Naive thymus-derived CD8-positive, alpha-beta T cell (primary cell): ENCODE data around the gene PTPN14. TPM values are rescaled to one million over a fixed set of nuclear protein-coding genes. Genes with fewer than 3 reads are reported as not detected.

Experiments
- ATAC-seq, 2 donors: fragments of 150-1000 bp; cut with Tn5 transposase in 1 of 2; sonication (Bioruptor Pico), chemical (Tn5 transposase) in 1 of 2; 1 replicate in 1 of 2; 2 replicates in 1 of 2; pipeline ENCODE4 v1.10.0; 2021; ENCODE audit warnings: mild to moderate bottlenecking in 2 of 2, moderate library complexity in 2 of 2
- POLR2A ChIA-PET: fragments of 350-600 bp; sonication (Branson Sonifier 250); formaldehyde crosslinking; loops from one replicate; lab custom pipeline; 2021; ENCODE audit warnings: antibody characterized with exemption; lab: Charles Lee
- DNase-seq, 10 donors: peaks; one replicate each; pipeline versions ENCODE4 v3.0.0 to v3.0.0-alpha.2; 2020 to 2022
- H3K27ac Mint-ChIP-seq, 10 donors: one replicate each; pipeline ENCODE4 v1.8.0; 2020 to 2022; ENCODE audit warnings: mild to moderate bottlenecking in 10 of 10, mixed read lengths in 10 of 10, moderate library complexity in 4 of 10, inconsistent platforms in 1 of 10
- H3K27me3 Mint-ChIP-seq, 5 donors: one replicate each; pipeline ENCODE4 v1.8.0; 2021 to 2022; ENCODE audit warnings: mixed read lengths in 5 of 5
- H3K36me3 Mint-ChIP-seq, 3 donors: one replicate each; pipeline ENCODE4 v1.8.0; 2020 to 2022; ENCODE audit warnings: mixed read lengths in 3 of 3, mild to moderate bottlenecking in 2 of 3, inconsistent platforms in 1 of 3
- H3K4me1 Mint-ChIP-seq, 4 donors: one replicate each; pipeline ENCODE4 v1.8.0; 2021 to 2022; ENCODE audit warnings: mixed read lengths in 4 of 4
- H3K4me3 Mint-ChIP-seq, 10 donors: one replicate each; pipeline ENCODE4 v1.8.0; 2020 to 2022; ENCODE audit warnings: mild to moderate bottlenecking in 10 of 10, mixed read lengths in 10 of 10, moderate library complexity in 6 of 10, inconsistent platforms in 1 of 10
- H3K9me3 Mint-ChIP-seq, 9 donors: one replicate each; pipeline ENCODE4 v1.8.0; 2020 to 2022; ENCODE audit warnings: mixed read lengths in 9 of 9, mild to moderate bottlenecking in 3 of 9, inconsistent platforms in 1 of 9, moderate library complexity in 1 of 9
- polyA plus RNA-seq, 3 donors: library from polyadenylated mRNA; unstranded; fragments of 300-500 nt; fragmentation: Illumina TruSeq; gene quantifications; one replicate each; pipeline ENCODE4 v1.2.3, GENCODE V29; 2021
- total RNA-seq, 8 experiments: library from RNA in 2 of 8; stranded (reverse) in 2 of 8; gene quantifications; one replicate each; pipeline ENCODE4 v1.2.3 and lab custom pipeline; 2021 to 2026

The PTPN14 gene
- total and polyA plus RNA-seq, 5 experiments from 2014 or later: 0.01 to 0.05 (median 0.03) TPM; not detected in 1

DNA sequence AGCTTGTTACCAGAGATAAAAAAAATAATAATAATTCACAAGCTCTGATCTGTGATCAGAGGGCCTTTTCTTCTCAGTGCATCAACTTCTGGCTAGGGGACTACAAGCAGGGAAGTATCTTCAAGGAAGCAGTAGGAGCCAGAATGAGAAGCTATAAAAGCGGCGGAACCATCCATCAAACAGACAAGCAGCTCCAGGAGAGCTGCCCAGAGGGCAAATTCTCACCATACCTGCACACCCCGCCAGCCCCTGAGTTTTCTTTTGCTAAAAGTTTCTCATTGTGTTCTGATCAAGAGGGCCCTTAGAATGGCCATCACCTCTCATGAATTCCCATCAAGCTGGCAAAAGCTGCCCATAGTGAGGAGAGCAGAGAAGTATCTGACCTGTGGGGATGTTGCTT, 171.0 kb downstream of the PTPN14 start:
- POLR2A ChIA-PET: no interaction called here
- Mint-ChIP-seq H3K9me3 (no peaks in the 10 kb centered on the region), H3K4me3 (no peak overlapping the region), H3K27me3 (peaks cover 0 to 3% (median 0%) of the 10 kb centered on the region in 5 donors), H3K4me1 (no peaks in the 10 kb centered on the region), H3K36me3 (no peaks in the 10 kb centered on the region), H3K27ac (peak overlapping the region in 1 of 10 donors; percentile 10)
- ATAC-seq: no peak
- no peak for DNase-seq

- ATAC-seq: no peak
- Mint-ChIP-seq H3K4me1 (no peaks in the 10 kb centered on the region), H3K4me3 (no peak overlapping the region), H3K9me3 (no peaks in the 10 kb centered on the region), H3K27ac (peak overlapping the region in 1 of 10 donors; percentile 24), H3K27me3 (peaks cover 0 to 3% (median 0%) of the 10 kb centered on the region in 5 donors), H3K36me3 (no peaks in the 10 kb centered on the region)
- POLR2A ChIA-PET: no interaction called here
- no peak for DNase-seq
Measured at GRCh38 chr1:214379236-214379970, 172.0 kb downstream of the PTPN14 start.

GRCh38 chr1:214378492-214378891, 172.9 kb downstream of the PTPN14 start:
- H3K4me3 Mint-ChIP-seq: no peak overlapping the region
- POLR2A ChIA-PET: no interaction called here
- ATAC-seq: no peak
- H3K27me3 Mint-ChIP-seq: peaks cover 0 to 3% (median 0%) of the 10 kb centered on the region in 5 donors
- no peak for DNase-seq
- H3K27ac Mint-ChIP-seq: no peak overlapping the region
- H3K4me1 Mint-ChIP-seq: no peaks in the 10 kb centered on the region
- H3K36me3 Mint-ChIP-seq: no peaks in the 10 kb centered on the region
- H3K9me3 Mint-ChIP-seq: no peaks in the 10 kb centered on the region

- POLR2A ChIA-PET: no interaction called here
- Mint-ChIP-seq H3K9me3 (no peaks in the 10 kb centered on the region), H3K27me3 (peaks cover 0 to 3% (median 0%) of the 10 kb centered on the region in 5 donors), H3K4me3 (no peak overlapping the region), H3K27ac (no peak overlapping the region), H3K4me1 (no peaks in the 10 kb centered on the region), H3K36me3 (no peaks in the 10 kb centered on the region)
- DNase-seq (no peak), ATAC-seq (no peak)
Measured at GRCh38 chr1:214377886-214378285, 173.5 kb downstream of the PTPN14 start.

DNA sequence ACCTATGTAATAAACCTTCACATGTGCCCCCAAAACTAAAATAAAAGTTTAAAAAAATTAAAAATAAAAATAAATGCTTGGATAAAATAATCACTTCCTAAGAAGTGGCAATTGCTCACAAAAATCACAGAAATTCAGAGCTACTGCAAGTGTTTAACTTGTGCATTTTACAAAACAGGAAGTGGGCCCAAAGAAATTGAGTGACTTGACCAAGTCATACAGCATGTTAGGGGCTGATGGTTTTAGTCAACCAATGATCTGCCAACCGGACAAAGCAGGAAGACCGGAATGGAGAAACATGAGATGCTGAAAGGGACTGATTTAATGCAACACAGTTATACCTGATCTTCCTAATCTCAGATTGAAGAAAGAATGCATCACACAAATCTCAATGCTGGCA, 173.9 kb downstream of the PTPN14 start:
- no peaks in the 10 kb centered on the region for H3K9me3 Mint-ChIP-seq
- POLR2A ChIA-PET: no interaction called here
- H3K36me3 Mint-ChIP-seq: no peaks in the 10 kb centered on the region
- no peaks in the 10 kb centered on the region for H3K4me1 Mint-ChIP-seq
- H3K27ac Mint-ChIP-seq: no peak overlapping the region
- no peak overlapping the region for H3K4me3 Mint-ChIP-seq
- ATAC-seq (no peak), DNase-seq (no peak)
- peaks cover 0 to 3% (median 0%) of the 10 kb centered on the region in 5 donors for H3K27me3 Mint-ChIP-seq

GRCh38 chr1:214372092-214372491, 179.3 kb downstream of the PTPN14 start:
- H3K27me3 Mint-ChIP-seq: peaks cover 4 to 22% (median 8%) of the 10 kb centered on the region in 5 donors
- H3K4me3 Mint-ChIP-seq: no peak overlapping the region
- H3K9me3 Mint-ChIP-seq: peaks cover 0 to 2% (median 0%) of the 10 kb centered on the region in 9 donors
- H3K36me3 Mint-ChIP-seq: no peaks in the 10 kb centered on the region
- H3K4me1 Mint-ChIP-seq: no peaks in the 10 kb centered on the region
- DNase-seq (no peak), ATAC-seq (no peak)
- POLR2A ChIA-PET: no interaction called here
- no peak overlapping the region for H3K27ac Mint-ChIP-seq

DNA sequence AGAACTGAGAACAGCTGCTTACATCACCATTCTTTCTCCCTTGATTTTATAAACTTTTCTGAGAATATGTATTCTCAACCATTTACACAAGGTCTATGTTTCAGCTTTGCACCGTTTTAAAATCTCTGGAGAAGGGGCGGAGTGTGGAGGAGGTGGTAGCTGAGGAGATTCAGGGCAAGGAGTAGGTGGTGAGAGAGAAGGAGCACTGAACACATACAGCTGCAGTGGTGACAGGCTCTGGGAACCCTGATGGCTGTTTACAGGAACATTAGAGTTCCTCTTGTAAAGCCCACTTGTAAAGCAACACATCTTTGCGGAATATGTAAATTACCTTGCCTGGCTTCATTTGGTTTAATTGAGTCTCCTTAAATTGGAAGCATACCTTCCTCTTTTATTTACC, 180.8 kb downstream of the PTPN14 start:
- POLR2A ChIA-PET: no interaction called here
- H3K27me3 Mint-ChIP-seq: peaks cover 9 to 33% (median 13%) of the 10 kb centered on the region in 5 donors
- H3K4me1 Mint-ChIP-seq: no peaks in the 10 kb centered on the region
- H3K9me3 Mint-ChIP-seq: peaks cover 0 to 2% (median 0%) of the 10 kb centered on the region in 9 donors
- H3K4me3 Mint-ChIP-seq: no peak overlapping the region
- ATAC-seq: no peak
- no peak for DNase-seq
- H3K27ac Mint-ChIP-seq: no peak overlapping the region
- H3K36me3 Mint-ChIP-seq: no peaks in the 10 kb centered on the region

GRCh38 chr1:214369364-214369763, 182.0 kb downstream of the PTPN14 start:
- Mint-ChIP-seq H3K36me3 (no peaks in the 10 kb centered on the region), H3K27ac (no peak overlapping the region), H3K27me3 (peaks cover 11 to 39% (median 20%) of the 10 kb centered on the region in 5 donors), H3K4me1 (no peaks in the 10 kb centered on the region), H3K9me3 (peaks cover 0 to 2% (median 0%) of the 10 kb centered on the region in 9 donors), H3K4me3 (no peak overlapping the region)
- POLR2A ChIA-PET: no interaction called here
- DNase-seq: no peak
- ATAC-seq: no peak

DNA sequence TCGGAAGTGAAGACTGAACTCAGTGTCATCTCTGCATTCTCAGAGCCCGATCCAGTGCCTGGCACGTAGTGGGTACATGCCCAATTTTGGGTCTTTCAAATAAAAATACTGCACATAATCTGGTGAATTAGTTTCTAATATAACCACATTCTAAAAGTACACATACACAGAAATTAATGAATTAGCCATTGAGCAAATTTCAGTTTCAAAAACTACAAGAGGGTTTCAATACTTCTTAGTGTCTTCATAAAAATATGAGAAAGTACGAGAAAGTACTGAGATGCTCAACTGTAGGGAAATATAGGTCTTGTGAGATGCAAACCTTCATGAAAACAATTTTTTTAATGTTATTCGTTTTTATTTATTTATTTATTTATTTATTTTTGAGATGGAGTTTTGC, 183.6 kb downstream of the PTPN14 start:
- POLR2A ChIA-PET: no interaction called here
- ATAC-seq (no peak), DNase-seq (no peak)
- H3K4me3 Mint-ChIP-seq: no peak overlapping the region
- H3K4me1 Mint-ChIP-seq: no peaks in the 10 kb centered on the region
- no peak overlapping the region for H3K27ac Mint-ChIP-seq
- no peaks in the 10 kb centered on the region for H3K36me3 Mint-ChIP-seq
- H3K9me3 Mint-ChIP-seq: peaks cover 0 to 2% (median 0%) of the 10 kb centered on the region in 9 donors
- peaks cover 20 to 52% (median 35%) of the 10 kb centered on the region in 5 donors for H3K27me3 Mint-ChIP-seq

DNA sequence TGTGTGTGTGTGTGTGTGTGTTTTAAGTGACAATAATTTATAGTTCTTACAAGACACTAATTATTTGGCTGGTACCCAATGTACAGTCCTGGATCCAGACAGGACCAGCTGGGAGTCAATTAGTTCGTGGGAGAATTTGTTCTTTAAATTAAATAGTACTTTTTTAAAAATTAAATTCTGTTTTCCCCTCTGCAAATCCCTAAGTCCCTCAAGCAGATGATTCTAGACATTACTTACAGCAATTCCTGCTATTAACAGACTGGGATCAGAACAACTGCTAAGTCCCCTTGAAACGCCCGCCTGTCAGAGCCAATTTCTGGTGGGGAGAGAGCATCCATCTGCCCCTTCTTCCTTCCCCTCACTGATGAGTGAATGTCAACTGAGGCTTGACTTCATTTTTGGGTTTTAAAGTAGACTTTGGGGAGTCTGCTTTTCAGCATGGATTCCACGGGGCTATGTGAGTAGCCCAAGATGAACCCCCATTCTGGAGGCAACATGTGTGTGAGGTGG, 186.6 kb downstream of the PTPN14 start:
- H3K36me3 Mint-ChIP-seq: no peaks in the 10 kb centered on the region
- no peak for ATAC-seq
- no peak for DNase-seq
- H3K9me3 Mint-ChIP-seq: peaks cover 0 to 2% (median 0%) of the 10 kb centered on the region in 9 donors
- H3K27ac Mint-ChIP-seq: no peak overlapping the region
- H3K27me3 Mint-ChIP-seq: peaks cover 37 to 61% (median 54%) of the 10 kb centered on the region in 5 donors
- no peak overlapping the region for H3K4me3 Mint-ChIP-seq
- H3K4me1 Mint-ChIP-seq: peaks cover 0 to 5% (median 0%) of the 10 kb centered on the region in 4 donors
- POLR2A ChIA-PET: no interaction called here

GRCh38 chr1:214364386-214364785, 187.0 kb downstream of the PTPN14 start:
- Mint-ChIP-seq H3K4me3 (no peak overlapping the region), H3K27me3 (peaks cover 35 to 60% (median 54%) of the 10 kb centered on the region in 5 donors), H3K27ac (no peak overlapping the region), H3K36me3 (no peaks in the 10 kb centered on the region), H3K4me1 (peaks cover 0 to 5% (median 0%) of the 10 kb centered on the region in 4 donors), H3K9me3 (peaks cover 0 to 2% (median 0%) of the 10 kb centered on the region in 9 donors)
- POLR2A ChIA-PET: no interaction called here
- no peak for ATAC-seq
- DNase-seq: no peak

DNA sequence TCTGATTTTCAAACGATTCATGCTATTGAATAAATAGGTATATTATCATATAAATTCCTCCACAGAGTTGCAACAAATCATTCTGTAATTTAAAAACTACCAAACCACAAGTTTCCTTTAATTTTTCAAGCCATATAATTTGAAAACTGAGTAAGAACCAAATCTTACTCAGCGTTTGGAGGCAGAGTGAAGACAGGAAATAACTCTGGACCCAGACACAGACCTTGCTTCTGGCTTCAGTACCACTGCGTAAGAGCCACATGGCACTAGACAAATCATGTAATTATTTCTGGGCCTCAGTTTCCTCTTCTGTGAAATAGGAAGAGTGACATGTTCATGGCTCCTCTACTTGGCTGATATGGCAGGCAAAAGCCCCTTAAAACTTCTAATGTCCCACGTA, 188.0 kb downstream of the PTPN14 start:
- H3K4me1 Mint-ChIP-seq: peaks cover 0 to 5% (median 0%) of the 10 kb centered on the region in 4 donors
- POLR2A ChIA-PET: no interaction called here
- no peak for DNase-seq
- peak overlapping the region in 1 of 10 donors; percentile 17 for H3K27ac Mint-ChIP-seq
- ATAC-seq: no peak
- no peak overlapping the region for H3K4me3 Mint-ChIP-seq
- peaks cover 0 to 2% (median 0%) of the 10 kb centered on the region in 9 donors for H3K9me3 Mint-ChIP-seq
- no peaks in the 10 kb centered on the region for H3K36me3 Mint-ChIP-seq
- peaks cover 34 to 60% (median 54%) of the 10 kb centered on the region in 5 donors for H3K27me3 Mint-ChIP-seq

GRCh38 chr1:214362188-214362882, 189.1 kb downstream of the PTPN14 start:
- Mint-ChIP-seq H3K4me1 (peaks cover 0 to 5% (median 0%) of the 10 kb centered on the region in 4 donors), H3K36me3 (no peaks in the 10 kb centered on the region), H3K27me3 (peaks cover 32 to 55% (median 52%) of the 10 kb centered on the region in 5 donors), H3K27ac (no peak overlapping the region), H3K4me3 (no peak overlapping the region), H3K9me3 (peaks cover 0 to under 1% (median 0%) of the 10 kb centered on the region in 9 donors)
- POLR2A ChIA-PET: no interaction called here
- no peak for ATAC-seq
- DNase-seq: no peak
